ENCODE measurements around the gene COP1. TPM values are rescaled to one million over a fixed set of nuclear protein-coding genes. Genes with fewer than 3 reads are reported as not detected.

The COP1 gene
- total and polyA plus RNA-seq, 2 donors (not counting 3 experiments of a cell fraction or from before 2014, with no cell fraction given): 16.5 to 40.9 TPM

- H3K4me2 ChIP-seq (ENCODE audit: insufficient read depth, low read length): no peak overlapping the region
- H3K27me3 ChIP-seq (ENCODE audit: control insufficient read depth in 2 of 2, insufficient read depth in 2 of 2, low read length in 2 of 2): no peaks in the 10 kb centered on the region
- no peak overlapping the region for H2AFZ ChIP-seq (ENCODE audit: low read depth, low read length)
- ChIA-PET POLR2A (no interaction called here), CTCF (no interaction called here)
- dilution Hi-C loops (cut with MboI; ENCODE audit: extremely low pct_ligation_motif_present, low sequenced_read_pairs) (no loop called here), intact Hi-C loops (cut with micrococcal nuclease) (no loop called here)
- H3K4me3 ChIP-seq (replicated peaks in 1 of 3; ENCODE audit: insufficient read depth in 1 of 3, low read depth in 1 of 3, low read length in 3 of 3): no peak overlapping the region
- H4K20me1 ChIP-seq (replicated peaks; ENCODE audit: control insufficient read depth, extremely low read depth, insufficient read depth, low read length): no peaks in the 10 kb centered on the region
- no peaks in the 10 kb centered on the region for H3K9me3 ChIP-seq (replicated peaks; ENCODE audit: control insufficient read depth, insufficient read depth, low read length)
- H3K9me1 ChIP-seq (replicated peaks; ENCODE audit: control insufficient read depth, extremely low read depth, insufficient read depth, low read length): no peaks in the 10 kb centered on the region
- no peaks in the 10 kb centered on the region for H3K36me3 ChIP-seq (ENCODE audit: control insufficient read depth in 2 of 2, extremely low read depth in 1 of 2, insufficient read depth in 2 of 2, low read length in 2 of 2)
- BruUV-seq (replicated peaks): no TSS peak
- H3K79me2 ChIP-seq (ENCODE audit: control insufficient read depth, insufficient read depth, low read length): no peaks in the 10 kb centered on the region
- TF ChIP-seq POLR2AphosphoS5 (IDR thresholded peaks at IDR 0.05; ENCODE audit: insufficient read depth, low read depth, low read length): no peak
- TF ChIP-seq MYC (IDR thresholded peaks at IDR 0.05; ENCODE audit: low read depth, low read length): no peak
- TF ChIP-seq JUN (IDR thresholded peaks at IDR 0.05; ENCODE audit: borderline replicate concordance, insufficient read depth, insufficient read length, low read depth): no peak
- TF ChIP-seq CTCF (IDR thresholded peaks at IDR 0.05; ENCODE audit: extremely low read depth in 1 of 2, insufficient read depth in 1 of 2, low read depth in 1 of 2, low read length in 2 of 2): no peak
- no peak for TF ChIP-seq POLR2A (IDR thresholded peaks at IDR 0.05; ENCODE audit: low read depth, low read length)
- TF ChIP-seq MAX (IDR thresholded peaks at IDR 0.05; ENCODE audit: insufficient read depth, insufficient read length): no peak
- TF ChIP-seq GATA2 (IDR thresholded peaks at IDR 0.05; ENCODE audit: insufficient read depth, insufficient read length, low read depth, low read length): no peak
- no peak for TF ChIP-seq FOS (IDR thresholded peaks at IDR 0.05; ENCODE audit: borderline replicate concordance, insufficient read depth, low read length)
- no peak for TF ChIP-seq EZH2 (IDR thresholded peaks at IDR 0.05; ENCODE audit: borderline replicate concordance, low read depth, low read length, severe bottlenecking)
- no peaks in the 10 kb centered on the region for H3K4me1 ChIP-seq (ENCODE audit: control insufficient read depth, extremely low read depth, insufficient read depth, low read length)
- H3K27ac ChIP-seq (ENCODE audit: insufficient read depth, low read depth, low read length): no peak overlapping the region
- FAIRE-seq (no peak), DNase-seq (ENCODE audit: low read depth, low spot score) (no peak)
- H3K9ac ChIP-seq (replicated peaks; ENCODE audit: extremely low read depth, insufficient read depth, low read length): no peak overlapping the region
Observed at GRCh38 chr1:175895966-175896365, 311.1 kb downstream of the COP1 start.

Small RNA genes within 50 kb of the gene (small RNA-seq; reads per million reads assigned to genes)
- gene RF00066 (ENCODE audit: insufficient read depth, insufficient read length, low read depth, low replicate concordance) (not detected), gene RNU2-12P (ENCODE audit: insufficient read depth, insufficient read length, low read depth, low replicate concordance) (not detected), gene RPS29P5 (ENCODE audit: insufficient read depth, insufficient read length, low read depth, low replicate concordance) (not detected), gene SCARNA3 (ENCODE audit: insufficient read depth, insufficient read length, low read depth, low replicate concordance) (50.8 reads per million, percentile 93 among the genes with 10 or more reads in this experiment)

All from endothelial cell of umbilical vein (primary cell).